ENCODE results near the gene CAPN13.

CAPN13 gene

DNA sequence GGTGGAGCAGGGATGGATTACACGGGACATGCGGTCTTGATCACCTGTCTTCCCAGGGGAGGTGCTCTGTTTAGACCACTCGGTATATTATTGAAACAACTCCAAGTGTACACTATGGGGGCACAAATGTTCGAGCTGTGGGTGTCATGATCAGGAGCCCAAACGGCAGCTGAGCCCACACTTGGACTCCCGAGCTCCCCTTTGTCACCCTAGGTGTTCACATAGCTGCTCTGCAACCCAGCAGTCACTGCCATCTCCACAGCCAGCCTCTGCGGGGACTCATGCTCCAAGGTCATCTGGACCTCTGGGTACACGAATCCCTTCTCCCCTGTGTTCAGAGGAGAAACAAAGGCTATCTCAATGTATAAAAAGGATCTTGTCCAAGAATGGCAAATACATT is 46.0 kb downstream of the CAPN13 start:
- H3K9me3 ChIP-seq: no peaks in the 10 kb centered on the region
- DNase-seq: no peak
- intact Hi-C loops (cut with DNase I; ENCODE audit: low total_unique reads): no loop called here
- H3K36me3 ChIP-seq: no peaks in the 10 kb centered on the region
- H3K27me3 ChIP-seq: peaks cover 0 to 25% of the 10 kb centered on the region in 2 donors
- no peak overlapping the region for H3K4me3 ChIP-seq
- no peaks in the 10 kb centered on the region for H3K4me1 ChIP-seq
- TF ChIP-seq, protein P1, sequence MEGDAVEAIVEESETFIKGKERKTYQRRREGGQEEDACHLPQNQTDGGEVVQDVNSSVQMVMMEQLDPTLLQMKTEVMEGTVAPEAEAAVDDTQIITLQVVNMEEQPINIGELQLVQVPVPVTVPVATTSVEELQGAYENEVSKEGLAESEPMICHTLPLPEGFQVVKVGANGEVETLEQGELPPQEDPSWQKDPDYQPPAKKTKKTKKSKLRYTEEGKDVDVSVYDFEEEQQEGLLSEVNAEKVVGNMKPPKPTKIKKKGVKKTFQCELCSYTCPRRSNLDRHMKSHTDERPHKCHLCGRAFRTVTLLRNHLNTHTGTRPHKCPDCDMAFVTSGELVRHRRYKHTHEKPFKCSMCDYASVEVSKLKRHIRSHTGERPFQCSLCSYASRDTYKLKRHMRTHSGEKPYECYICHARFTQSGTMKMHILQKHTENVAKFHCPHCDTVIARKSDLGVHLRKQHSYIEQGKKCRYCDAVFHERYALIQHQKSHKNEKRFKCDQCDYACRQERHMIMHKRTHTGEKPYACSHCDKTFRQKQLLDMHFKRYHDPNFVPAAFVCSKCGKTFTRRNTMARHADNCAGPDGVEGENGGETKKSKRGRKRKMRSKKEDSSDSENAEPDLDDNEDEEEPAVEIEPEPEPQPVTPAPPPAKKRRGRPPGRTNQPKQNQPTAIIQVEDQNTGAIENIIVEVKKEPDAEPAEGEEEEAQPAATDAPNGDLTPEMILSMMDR (IDR thresholded peaks at IDR 0.05): no peak
- H3K27ac ChIP-seq: no peak overlapping the region

DNA sequence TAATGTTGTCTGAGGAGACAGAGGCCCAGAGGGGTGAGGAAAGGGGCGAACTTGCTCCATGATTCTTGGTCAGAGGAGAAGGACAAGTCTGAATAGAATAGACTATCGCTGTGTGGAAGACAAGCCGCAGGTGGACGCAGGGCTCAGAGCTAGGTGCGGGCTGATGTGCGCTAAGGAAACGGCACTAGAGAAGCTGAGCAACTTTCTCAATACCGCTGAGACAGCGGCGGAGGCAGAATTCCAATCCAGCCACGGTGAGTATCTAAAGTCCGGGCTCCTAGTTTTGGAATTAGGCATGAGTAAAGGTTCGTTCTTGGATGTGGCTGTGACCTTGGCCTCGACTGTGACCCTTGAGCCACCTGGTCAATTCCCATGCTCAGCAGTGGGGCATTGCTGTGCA is 47.8 kb downstream of the CAPN13 start:
- intact Hi-C loops (cut with DNase I; ENCODE audit: low total_unique reads): no loop called here
- TF ChIP-seq, protein P1 (IDR thresholded peaks at IDR 0.05): no peak
- Histone ChIP-seq H3K4me3 (no peak overlapping the region), H3K36me3 (no peaks in the 10 kb centered on the region), H3K27me3 (peaks cover 0 to 26% of the 10 kb centered on the region in 2 donors), H3K4me1 (no peaks in the 10 kb centered on the region), H3K27ac (no peak overlapping the region), H3K9me3 (no peaks in the 10 kb centered on the region)
- no peak for DNase-seq

DNA sequence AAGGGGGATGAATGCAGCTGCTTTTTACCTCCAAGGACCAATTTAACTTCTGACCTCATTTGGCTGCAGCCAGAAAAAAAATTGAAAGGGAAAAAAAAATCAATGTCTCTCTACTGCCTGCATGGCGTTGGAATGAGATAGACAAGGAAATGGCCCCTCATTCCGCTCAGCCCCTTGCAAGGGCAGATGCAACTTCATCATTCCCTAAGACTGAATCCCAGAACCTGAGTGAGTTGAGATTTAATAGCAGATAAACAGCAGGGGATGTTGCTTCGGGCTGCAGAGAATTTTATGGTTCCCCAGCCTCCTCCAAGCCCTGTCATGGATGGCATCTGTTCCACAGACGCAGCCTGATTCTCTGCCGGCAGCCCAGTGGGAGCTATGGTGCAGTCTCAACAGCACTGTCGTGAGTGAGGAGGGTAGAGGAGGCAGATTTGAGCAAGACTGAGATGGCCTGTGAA is 49.0 kb downstream of the CAPN13 start:
- Histone ChIP-seq H3K4me3 (no peak overlapping the region), H3K36me3 (no peaks in the 10 kb centered on the region), H3K27ac (no peak overlapping the region), H3K4me1 (no peaks in the 10 kb centered on the region), H3K9me3 (no peaks in the 10 kb centered on the region), H3K27me3 (peaks cover 0 to 22% of the 10 kb centered on the region in 2 donors)
- TF ChIP-seq, protein P1 (IDR thresholded peaks at IDR 0.05): no peak
- DNase-seq: no peak
- intact Hi-C loops (cut with DNase I; ENCODE audit: low total_unique reads): no loop called here

DNA sequence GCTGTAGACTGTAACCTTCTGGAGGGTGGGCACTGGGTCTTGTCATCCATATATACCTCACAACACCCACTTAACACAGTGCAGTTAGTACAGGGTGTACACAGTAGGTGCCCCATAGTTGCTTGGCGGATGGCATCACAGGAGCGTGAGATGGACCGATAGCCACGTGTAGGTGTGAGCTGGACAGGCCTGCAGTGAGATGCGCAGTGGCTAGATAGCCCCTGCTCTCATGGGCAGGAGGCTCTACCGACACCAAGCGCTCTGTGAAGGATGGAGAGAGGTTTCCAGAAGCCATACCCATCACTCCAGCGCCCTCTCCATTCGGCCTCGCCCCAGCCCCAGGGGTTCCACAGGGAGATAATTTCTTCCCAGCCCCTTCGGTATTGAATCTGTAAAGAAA is 49.5 kb downstream of the CAPN13 start:
- Histone ChIP-seq H3K4me1 (no peaks in the 10 kb centered on the region), H3K27me3 (peaks cover 0 to 22% of the 10 kb centered on the region in 2 donors), H3K4me3 (no peak overlapping the region), H3K9me3 (no peaks in the 10 kb centered on the region), H3K27ac (no peak overlapping the region), H3K36me3 (no peaks in the 10 kb centered on the region)
- TF ChIP-seq, protein P1 (IDR thresholded peaks at IDR 0.05): no peak
- peak in 1 of 2 donors; percentile 17 for DNase-seq
- intact Hi-C loops (cut with DNase I; ENCODE audit: low total_unique reads): no loop called here

DNA sequence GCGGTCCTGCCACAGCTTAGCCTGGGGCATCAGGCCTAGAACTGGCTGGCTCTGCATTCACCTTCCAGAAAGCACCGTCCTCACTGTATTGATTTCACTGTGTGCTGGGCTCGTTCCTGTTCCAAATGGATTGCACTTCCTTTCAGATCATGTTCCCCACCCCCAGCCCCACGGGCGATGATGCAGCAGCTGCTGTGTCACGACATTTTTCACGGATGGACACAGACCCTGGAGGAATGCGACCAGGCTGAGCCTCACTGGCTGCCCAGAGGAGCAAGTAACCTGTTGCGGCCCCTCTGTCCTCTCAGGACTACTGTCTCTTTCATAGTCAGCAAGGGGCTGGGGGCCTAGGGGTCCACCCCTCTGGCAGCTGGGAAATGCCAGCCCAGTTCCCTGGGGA is 50.3 kb downstream of the CAPN13 start:
- intact Hi-C loops (cut with DNase I; ENCODE audit: low total_unique reads): no loop called here
- H3K27me3 ChIP-seq: peaks cover 0 to 22% of the 10 kb centered on the region in 2 donors
- TF ChIP-seq, protein P1 (IDR thresholded peaks at IDR 0.05): no peak

More for the DNA sequence above, 50.3 kb downstream of the CAPN13 start:
- no peaks in the 10 kb centered on the region for H3K4me1 ChIP-seq
- DNase-seq: peak in 1 of 2 donors; percentile 35
- H3K9me3 ChIP-seq: no peaks in the 10 kb centered on the region
- no peak overlapping the region for H3K4me3 ChIP-seq
- H3K36me3 ChIP-seq: no peaks in the 10 kb centered on the region
- H3K27ac ChIP-seq: no peak overlapping the region

All from tibial artery (tissue), 4 donors.